Kidney glomerular epithelial cell (primary cell): ENCODE results near the gene CATSPER3.
"Not testable (repeated sequence)": the region's sequence is repeated elsewhere in the genome, so short reads cannot be mapped to it uniquely, and the experiment has no call there.

Experiments used
- DNase-seq: peaks from one replicate; lab custom pipeline; 2025; lab: John Stamatoyannopoulos, UW

Gene CATSPER3

DNA sequence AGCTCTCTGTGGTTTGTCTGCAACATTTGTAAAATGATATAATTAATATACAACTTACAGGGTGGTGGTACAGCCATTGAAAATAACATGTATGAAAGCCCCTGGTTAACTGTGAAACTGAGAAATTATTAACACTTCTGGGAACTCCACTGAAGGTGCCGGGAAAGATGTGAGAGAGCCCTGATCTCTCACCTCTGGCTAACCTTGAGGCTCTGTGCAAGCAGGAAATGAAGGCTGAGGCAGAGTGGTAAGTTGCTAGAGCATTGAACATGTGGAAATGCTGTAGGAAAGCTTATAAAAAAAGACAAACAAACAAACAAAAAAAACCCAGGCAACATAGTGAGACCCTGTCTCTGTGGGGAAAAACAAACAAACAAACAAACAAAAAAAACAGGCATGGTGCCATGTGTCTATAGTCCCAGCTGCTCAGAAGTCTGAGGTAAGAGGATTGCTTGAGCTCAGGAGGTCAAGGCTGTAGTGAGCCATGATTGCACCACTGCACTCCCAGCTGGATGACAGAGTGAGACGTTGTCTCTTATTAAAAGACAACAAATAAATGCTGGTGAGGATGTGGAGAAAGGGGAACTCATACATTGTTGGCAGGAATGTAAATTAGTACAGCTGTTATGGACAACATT, 7.5 kb downstream of the CATSPER3 start:
- no peak for DNase-seq

DNA sequence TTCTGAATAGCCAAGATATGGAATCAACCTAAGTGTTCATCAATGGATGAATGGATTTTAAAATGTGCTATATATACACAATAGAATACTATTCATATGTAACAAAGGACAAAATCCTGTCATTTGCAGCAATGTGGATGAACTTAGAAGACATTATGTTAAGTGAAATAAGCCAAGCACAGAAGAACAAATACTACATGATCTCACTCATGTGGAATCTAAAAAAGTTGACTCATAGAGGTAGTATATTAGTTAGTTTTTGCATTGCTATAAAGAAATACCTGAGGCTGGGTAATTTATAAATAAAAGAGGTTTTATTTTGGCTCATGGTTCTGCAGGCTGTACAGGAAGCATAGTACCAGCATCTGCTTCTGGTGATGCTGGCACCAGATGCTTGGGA, 8.1 kb downstream of the CATSPER3 start:
- peak; percentile 9 for DNase-seq

DNA sequence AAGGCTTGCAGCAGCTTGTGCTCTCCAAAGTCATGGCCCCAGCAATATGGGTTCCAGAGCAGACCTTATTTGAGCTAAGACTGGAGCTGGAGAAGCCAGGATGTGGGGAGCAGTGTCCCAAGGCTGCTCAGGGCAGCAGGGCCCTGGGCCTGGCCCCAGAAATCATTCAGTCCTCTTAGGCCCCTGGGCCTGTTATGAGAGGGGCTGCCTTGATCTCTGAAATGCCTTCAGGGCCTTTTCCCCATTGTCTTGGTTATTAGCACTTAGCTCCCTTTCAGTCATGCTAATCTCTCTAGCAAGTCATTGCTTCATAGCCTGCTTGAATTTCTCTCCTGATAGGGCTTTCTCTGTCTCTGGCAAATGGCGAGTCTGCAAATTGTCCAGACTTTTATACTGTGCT, 9.1 kb downstream of the CATSPER3 start:
- no peak for DNase-seq

DNA sequence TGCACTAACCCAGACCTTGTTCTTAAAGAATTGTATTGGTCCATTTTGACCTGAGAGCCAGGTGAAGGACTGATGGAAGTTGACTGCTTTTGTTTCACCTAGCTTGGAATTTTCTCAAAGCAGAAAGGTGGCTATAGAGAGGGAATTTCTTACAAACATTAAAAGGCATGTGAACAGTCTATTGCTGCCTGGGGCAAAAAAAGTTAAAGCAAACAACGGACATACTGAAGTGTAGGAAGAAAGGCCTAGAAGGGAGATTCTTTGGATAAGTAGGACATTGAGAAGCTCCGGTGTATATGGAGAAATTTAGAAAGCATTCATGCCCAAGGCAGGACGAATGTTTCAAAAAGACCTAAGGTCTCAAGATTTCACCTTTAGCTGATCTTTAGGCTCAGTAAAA, 11.7 kb downstream of the CATSPER3 start:
- no peak for DNase-seq

DNA sequence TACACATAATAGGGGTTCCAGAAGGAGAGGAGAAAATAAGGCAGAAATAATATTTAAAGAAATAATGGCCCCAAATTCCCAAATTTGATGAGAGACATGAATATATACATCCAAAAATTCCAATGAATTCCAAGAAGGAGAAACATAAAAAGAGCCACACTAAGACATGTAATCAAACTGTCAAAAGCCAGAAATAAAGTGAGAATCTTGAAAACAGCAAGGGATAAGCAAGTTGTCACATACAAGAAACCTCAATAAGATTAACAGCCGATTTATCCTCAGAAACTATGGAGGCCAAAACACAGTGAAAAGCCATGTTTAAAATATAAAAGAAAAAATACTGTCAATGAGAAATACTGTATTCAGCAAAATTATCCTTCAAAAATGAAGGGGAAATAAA, 14.5 kb downstream of the CATSPER3 start:
- DNase-seq, result no peak

DNA sequence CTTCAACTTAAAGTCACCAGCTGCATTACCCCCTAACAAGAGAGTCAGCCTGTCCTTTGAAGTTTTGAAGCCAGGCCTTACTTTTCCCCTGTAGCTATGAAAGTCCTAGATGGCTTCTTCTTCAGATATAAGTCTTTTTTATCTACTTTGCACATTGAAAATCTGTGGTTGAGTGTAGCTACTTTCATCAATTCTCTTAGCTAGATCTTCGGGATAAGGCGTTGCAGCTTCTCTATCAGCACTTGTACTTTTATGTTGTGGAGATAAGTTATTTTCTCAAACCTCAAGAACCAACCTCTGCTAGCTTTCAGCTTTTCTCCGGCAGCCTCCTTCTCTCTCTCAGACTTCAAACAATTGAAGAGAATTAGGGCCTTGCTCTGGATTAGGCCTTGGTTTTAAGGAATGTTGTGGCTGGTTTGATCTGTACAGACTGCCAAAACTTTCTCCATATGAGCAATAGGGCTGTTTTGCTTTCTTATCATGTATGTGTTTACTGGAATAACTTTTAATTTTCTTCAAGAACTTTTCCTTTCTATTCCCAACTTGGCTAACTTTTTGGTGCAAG, 21.6 kb downstream of the CATSPER3 start:
- no peak for DNase-seq

DNA sequence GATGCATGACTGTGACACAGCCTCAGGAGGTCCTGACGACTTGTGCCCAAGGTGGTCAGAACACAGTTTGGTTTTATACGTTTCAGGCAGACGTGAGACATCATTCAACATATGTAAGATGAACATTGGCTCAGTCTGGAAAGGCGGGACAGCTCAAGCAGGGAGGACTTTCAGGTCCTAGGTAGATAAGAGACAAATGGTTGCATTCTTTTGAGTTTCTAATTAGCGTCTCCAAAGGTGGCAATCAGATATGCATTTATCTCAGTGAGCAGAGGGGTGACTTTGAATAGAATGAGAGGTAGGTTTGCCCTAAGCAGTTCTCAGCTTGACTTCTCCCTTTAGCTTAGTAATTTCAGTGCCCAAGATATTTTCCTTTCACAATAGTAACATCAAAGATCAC, 22.5 kb downstream of the CATSPER3 start:
- not testable (repeated sequence) for DNase-seq

DNA sequence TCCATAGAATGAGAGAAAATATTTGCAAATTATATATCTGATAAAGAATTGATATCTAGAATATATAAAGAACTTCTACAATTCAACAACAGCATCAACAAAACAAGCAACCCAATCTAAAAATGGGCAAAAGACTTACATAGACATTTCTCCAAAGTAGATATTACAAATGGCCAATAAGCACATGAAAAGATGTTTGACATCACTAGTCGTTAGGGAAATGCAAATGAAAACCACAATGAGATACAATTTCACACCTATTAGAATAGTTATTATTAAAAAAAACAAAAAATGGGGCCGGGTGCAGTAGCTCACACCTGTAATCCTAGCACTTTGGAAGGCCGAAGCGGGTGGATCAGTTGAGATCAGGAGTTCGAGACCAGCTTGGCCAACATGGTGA, 24.4 kb downstream of the CATSPER3 start:
- no peak for DNase-seq

DNA sequence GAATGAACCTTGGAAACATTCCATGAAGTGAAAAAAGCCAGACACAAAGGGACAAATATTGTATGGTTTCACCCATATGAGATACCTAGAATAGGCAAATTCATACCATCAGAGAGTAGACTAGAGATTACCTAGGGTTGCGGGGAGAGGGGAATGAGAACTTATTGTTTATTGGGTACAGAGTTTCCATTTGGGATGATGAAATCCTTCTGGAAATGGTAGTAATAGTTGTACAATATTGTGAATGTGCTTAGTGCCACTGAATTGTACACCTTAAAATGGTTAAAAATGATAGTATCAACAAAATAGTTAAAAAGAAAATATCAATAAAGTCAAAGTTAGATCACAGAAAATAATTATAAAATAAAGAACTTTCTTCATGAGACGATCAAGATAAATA, 25.5 kb downstream of the CATSPER3 start:
- no peak for DNase-seq

DNA sequence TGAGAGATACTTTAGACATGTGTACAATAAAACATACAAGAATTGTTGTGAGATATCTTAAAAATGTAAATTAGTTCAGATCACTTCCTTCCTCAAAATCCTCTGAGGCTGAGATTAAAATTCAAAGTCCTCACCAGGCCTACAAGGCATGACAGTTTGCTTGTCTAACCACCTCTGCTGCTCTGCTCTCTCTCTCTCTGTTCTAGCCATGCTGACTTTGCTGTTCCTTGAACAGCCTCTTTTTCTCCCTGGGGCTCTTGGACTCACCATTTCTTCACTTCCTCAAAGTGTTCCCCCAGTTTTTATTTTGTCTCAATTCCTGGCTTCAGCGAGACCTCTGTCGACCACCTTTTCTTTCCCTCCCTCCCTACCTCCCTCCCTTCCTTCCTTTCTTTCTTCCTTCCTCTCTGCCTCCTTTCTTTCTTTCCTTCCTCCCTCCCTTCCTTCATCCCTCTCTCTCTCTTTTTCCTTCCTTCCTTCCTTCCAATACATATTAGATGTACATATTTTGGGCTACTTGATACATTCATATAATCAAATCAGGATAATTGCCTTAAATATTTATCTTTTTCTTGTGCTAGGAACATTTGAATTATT, 27.0 kb downstream of the CATSPER3 start:
- DNase-seq, result no peak

DNA sequence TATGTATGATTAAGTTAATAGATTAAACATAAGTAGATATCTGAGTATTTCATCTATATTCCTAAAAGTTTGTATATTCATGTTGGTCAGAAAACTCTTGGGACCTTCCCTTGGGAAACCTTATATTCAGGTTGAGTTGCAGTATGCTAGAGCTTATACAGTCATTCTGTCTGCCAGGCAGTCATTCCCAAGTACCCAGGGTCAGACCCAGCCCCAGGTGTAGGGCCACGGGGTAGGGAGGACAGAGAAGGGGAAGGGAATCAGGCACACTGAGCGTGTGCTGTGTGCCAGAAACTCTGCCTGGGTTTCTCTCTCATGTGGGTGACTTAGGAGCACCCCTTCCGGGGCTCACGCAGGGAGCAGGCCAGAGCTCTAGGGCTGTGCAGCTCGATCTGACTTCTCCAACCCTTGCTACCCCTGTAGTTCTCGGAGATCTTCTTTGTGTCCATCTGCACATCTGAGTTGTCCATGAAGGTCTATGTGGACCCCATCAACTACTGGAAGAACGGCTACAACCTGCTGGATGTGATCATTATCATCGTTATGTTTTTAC, 28.2 kb downstream of the CATSPER3 start:
- DNase-seq, result no peak

DNA sequence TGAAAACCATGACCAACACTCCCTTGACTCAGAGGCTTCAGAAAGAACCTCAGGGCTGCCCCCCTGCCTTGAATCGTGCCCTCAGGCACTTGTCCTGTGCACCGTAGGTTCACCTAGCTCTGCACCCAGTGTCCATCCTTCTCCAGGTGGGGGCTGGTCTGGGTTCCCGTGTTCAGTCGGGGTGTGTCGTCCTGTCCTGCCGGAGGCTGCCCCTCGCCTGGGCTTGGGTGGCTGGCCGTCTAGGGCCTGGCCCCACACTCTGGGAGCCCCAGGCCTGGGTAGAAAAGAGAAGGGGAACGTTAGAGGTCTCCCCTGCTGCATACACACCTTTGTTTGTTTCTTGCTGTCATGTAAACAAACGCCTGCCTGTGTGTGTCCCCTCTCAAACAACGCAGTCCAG, 29.3 kb downstream of the CATSPER3 start:
- DNase-seq, result no peak

DNA sequence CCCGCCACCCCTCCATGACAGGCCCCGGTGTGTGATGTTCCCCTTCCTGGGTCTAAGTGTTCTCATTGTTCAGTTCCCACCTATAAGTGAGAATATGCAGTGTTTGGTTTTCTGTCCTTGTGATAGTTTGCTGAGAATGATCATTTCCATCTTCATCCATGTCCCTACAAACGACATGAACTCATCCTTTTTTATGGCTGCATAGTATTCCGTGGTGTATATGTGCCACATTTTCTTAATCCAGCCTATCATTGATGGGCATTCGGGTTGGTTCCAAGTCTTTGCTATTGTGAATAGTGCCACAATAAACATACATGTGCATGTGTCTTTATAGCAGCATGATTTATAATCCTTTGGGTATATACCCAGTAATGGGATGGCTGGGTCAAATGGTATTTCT, 30.4 kb downstream of the CATSPER3 start:
- not testable (repeated sequence) for DNase-seq

DNA sequence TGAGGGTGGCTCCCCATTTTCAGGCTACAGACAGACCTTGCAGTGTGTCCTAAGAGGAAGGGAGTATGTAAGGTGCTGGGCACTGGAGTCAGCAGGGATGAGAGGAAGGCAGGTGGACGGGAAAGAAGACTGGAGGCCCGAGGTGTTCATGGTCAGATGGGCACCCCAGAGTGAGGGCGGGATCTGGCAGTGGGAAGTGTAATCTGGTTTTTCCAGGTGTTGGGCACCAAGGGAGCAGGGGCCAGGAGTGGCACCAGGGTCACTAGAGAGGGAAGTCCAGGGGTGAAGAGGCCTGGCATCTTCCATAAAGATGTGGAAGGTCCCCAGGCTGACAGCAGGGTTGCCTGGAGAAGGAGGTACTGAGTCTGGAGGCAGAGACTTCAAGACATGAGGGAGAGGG, 36.7 kb downstream of the CATSPER3 start:
- DNase-seq, result no peak

DNA sequence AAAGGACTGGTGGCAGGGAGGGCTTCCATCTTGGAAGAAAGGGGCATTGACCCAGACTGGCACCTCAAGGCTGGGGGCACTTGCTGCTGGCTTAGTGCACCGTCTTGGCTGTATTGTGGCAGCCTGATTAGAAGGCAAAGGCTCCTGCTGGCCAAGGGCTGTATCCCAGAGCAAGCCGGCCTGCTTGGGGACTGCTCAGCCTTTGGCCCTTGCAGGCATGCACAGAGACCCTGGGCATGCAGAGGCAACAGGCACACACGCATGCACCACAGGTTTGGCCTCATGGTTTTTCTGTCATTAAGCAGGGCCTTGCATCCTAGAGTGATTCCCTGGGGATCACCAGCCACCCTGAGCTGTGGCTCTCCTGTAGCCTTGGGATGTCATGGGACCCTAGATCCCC, 37.4 kb downstream of the CATSPER3 start:
- DNase-seq, result no peak

DNA sequence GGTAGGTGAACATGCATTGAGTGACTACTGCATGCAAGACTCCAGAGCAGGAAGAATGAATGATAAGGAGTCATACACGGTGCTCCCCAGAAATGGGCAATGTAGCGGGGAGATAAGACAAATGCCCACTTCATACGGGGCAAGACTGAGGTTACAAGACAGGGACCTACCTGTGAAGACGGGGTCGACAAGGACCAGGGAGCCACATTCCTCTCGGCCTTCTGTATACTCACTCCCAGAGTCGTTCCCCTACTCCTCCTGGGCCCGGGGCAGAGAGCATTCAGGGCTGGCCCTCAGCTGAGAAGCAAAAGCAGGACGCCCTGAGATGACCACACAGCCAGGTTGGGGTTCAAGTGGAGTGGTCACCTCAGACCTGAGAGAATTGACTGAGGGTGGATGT, 39.6 kb downstream of the CATSPER3 start:
- no peak for DNase-seq

DNA sequence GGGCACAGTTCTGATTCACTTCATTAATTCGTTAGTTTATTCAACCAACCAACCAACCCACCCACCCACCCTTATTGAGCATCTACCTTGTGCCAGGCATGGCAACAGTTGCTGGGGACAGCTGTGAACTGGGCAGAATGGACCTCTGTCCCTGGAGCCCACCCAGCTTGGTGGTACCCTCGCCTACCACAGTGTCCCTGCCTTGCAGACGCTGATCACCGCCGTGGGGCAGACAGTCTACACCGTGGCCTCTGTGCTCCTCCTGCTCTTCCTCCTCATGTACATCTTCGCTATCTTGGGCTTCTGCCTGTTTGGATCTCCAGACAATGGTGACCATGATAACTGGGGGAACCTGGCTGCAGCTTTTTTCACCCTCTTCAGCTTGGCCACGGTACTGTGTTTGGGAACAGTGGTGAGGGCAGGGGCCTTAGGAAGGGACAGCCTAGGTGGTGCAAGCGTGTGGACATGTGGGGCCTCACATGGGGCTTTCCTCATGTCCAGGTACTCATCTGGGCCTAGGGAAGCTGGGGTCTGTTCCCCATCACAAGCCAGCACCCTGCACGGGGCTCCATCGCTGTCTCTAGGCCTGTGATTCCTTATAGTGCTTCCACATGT, 40.1 kb downstream of the CATSPER3 start:
- no peak for DNase-seq

DNA sequence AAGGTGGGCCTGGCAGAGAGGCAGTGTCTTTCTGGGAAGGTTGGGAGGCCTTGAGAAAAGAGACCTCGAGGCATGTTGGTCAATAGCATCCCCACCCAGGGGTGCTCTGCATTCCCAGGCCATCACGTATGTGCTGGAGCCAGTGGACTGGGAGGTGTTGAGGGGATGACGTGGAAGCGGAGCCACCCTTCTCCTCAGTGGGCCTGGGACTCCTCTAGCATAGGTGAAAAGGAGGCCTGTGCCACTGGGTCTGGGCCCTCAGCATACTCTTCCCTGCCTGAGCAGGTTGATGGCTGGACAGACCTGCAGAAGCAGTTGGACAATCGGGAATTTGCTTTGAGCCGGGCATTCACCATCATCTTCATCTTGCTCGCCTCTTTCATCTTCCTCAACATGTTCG, 40.8 kb downstream of the CATSPER3 start:
- no peak for DNase-seq

DNA sequence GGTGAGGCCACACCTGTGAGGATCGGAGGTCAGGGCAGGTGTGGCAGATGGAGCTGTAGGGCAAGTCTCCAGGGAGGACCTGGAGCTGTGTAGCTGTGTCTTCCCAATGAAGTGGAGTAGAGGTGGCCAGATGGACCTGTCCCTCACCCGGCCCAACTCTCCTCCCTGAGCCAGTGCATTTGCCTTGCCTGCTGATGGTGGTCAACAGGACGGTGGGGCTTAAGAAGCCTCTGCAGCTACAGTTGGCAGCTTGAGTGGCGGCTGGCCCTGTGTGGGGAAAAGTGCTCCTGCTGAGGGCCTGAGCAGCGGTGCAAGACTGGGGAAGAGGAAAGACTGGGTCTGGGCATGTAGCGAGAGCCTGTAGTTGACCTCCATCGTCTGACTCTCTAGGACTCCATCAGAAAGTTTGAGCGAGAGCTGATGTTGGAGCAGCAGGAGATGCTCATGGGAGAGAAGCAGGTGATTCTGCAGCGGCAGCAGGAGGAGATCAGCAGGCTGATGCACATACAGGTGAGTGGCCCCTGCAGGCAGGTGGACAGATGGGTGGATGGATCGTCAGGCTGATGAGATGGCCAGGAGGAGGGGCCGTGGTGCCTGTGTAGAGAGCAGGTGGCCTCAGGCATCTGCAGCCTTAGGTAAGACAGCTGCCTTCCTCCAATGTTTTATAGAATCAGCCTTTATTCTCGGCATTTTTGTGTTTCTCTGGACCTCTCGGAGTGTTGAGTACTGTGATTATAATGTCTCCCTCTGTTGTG, 41.5 kb downstream of the CATSPER3 start:
- DNase-seq, result no peak

DNA sequence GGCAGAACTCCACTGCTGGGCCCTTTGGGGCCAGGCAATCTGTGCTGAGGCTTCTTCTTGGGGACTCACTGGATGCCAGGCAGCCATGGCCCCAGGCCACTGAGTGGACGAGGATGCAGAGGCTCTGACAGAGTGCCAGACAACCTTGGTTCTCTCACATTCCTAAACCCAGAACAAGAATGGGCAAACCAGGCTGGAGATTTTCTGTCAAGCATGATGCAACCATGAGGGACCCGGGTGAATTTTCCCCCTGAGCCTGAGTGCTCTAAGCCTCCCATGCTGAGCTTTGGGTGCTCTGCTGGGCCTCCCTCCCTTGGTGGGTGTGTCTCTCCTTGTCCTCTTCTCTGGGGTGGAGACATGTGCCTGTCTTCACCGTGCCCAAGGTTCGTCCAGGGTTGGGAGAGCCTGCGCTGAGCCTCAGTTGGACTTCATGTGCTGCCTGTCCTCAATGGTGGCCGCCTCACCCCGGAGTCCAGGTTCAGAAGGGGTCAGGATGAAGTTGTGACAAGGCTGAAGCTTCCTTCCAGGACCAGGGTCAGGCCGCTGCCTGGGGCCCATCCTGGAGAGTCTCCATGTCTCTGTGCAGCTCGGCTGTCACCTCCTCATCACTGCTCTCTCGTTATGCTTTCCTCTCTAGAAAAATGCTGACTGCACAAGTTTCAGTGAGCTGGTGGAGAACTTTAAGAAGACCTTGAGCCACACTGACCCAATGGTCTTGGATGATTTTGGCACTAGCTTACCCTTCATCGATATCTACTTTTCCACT, 42.2 kb downstream of the CATSPER3 start:
- DNase-seq, result no peak

DNA sequence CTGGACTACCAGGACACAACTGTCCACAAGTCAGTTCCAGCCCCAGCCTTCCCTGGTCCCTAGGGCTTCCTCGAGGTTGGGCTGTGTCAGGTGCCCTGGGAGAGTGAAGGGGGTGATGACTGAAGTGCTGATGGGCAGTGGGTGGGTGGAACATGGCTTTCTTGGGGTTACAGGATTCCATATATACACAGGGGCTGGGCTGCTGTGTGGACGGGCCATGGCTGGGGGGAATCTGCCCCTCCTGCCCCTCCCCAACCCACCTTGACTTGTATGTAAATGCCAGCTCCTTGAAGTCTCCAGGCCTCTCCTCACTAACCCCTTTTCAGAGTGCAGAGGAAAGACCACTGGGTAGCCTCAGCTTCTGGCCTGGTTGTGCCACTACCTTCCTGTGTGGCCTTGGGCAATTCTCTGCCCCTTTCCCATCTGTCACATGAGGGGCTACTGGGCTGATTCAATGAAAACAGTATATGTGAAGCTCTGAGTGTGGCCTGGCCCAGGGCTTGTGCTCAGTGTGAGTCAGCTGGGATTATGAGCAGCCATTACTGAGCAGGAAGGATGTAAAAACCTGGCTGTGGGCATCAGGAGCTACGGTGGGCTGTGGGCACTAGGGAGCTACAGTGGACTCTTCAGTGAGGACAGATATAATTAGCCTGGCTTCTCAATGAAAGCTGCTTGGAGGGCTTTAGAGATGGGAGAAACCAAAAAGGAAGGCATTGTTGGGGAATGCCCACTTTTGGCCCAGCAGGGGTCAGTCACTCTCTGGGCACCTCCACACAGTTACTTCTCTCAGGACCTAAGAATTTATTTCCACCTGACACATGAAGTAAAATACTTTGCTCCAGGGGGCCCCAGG, 43.0 kb downstream of the CATSPER3 start:
- no peak for DNase-seq
